ENCODE results near the gene PPEF1. TPM values are rescaled to one million over a fixed set of nuclear protein-coding genes. Genes with fewer than 3 reads are reported as not detected.

PPEF1 gene
- total RNA-seq, 1 donor from 2014 or later, result 0.57 TPM

- DNase-seq (ENCODE audit: low spot score), result no peak
- no peaks in the 10 kb centered on the region for H3K4me1 Mint-ChIP-seq (ENCODE audit: low read depth)
- H3K9me3 Mint-ChIP-seq (ENCODE audit: low read depth), result peaks cover 13% of the 10 kb centered on the region
- no peak overlapping the region for H3K27ac Mint-ChIP-seq (ENCODE audit: unreplicated experiment)
- H3K4me3 Mint-ChIP-seq (ENCODE audit: unreplicated experiment), result no peak overlapping the region
- no peak for TF ChIP-seq CTCF (IDR thresholded peaks at IDR 0.05)
- H3K27me3 Mint-ChIP-seq (ENCODE audit: low read depth), result no peaks in the 10 kb centered on the region
- no peaks in the 10 kb centered on the region for H3K36me3 Mint-ChIP-seq (ENCODE audit: low read depth)
These were observed 92.5 kb downstream of the PPEF1 start for GRCh38 chrX:18799911-18800310.

- DNase-seq (ENCODE audit: low spot score), result no peak
- Mint-ChIP-seq H3K9me3 (ENCODE audit: low read depth) (peaks cover 19% of the 10 kb centered on the region), H3K27ac (ENCODE audit: unreplicated experiment) (no peak overlapping the region), H3K36me3 (ENCODE audit: low read depth) (no peaks in the 10 kb centered on the region), H3K4me1 (ENCODE audit: low read depth) (no peaks in the 10 kb centered on the region), H3K27me3 (ENCODE audit: low read depth) (no peaks in the 10 kb centered on the region), H3K4me3 (ENCODE audit: unreplicated experiment) (no peak overlapping the region)
- no peak for TF ChIP-seq CTCF (IDR thresholded peaks at IDR 0.05)
These were observed 102.2 kb downstream of the PPEF1 start for GRCh38 chrX:18809641-18810040.

- H3K36me3 Mint-ChIP-seq (ENCODE audit: low read depth), result no peaks in the 10 kb centered on the region
- DNase-seq (ENCODE audit: low spot score), result no peak
- no peak for TF ChIP-seq CTCF (IDR thresholded peaks at IDR 0.05)
- H3K9me3 Mint-ChIP-seq (ENCODE audit: low read depth), result peaks cover 23% of the 10 kb centered on the region
- H3K4me1 Mint-ChIP-seq (ENCODE audit: low read depth), result no peaks in the 10 kb centered on the region
- H3K27ac Mint-ChIP-seq (ENCODE audit: unreplicated experiment), result no peak overlapping the region
- H3K27me3 Mint-ChIP-seq (ENCODE audit: low read depth), result no peaks in the 10 kb centered on the region
- H3K4me3 Mint-ChIP-seq (ENCODE audit: unreplicated experiment), result no peak overlapping the region
These were observed 103.0 kb downstream of the PPEF1 start for GRCh38 chrX:18810416-18810815.

- Mint-ChIP-seq H3K4me3 (ENCODE audit: unreplicated experiment) (no peak overlapping the region), H3K36me3 (ENCODE audit: low read depth) (no peaks in the 10 kb centered on the region), H3K9me3 (ENCODE audit: low read depth) (peaks cover 23% of the 10 kb centered on the region), H3K4me1 (ENCODE audit: low read depth) (no peaks in the 10 kb centered on the region), H3K27me3 (ENCODE audit: low read depth) (no peaks in the 10 kb centered on the region), H3K27ac (ENCODE audit: unreplicated experiment) (no peak overlapping the region)
- no peak for DNase-seq (ENCODE audit: low spot score)
- no peak for TF ChIP-seq CTCF (IDR thresholded peaks at IDR 0.05)
These were observed 117.9 kb downstream of the PPEF1 start for GRCh38 chrX:18825375-18825774.

GRCh38 chrX:18828832-18829404, 121.5 kb downstream of the PPEF1 start:
- Mint-ChIP-seq H3K36me3 (ENCODE audit: low read depth) (no peaks in the 10 kb centered on the region), H3K4me3 (ENCODE audit: unreplicated experiment) (no peak overlapping the region), H3K9me3 (ENCODE audit: low read depth) (peaks cover 23% of the 10 kb centered on the region), H3K27me3 (ENCODE audit: low read depth) (no peaks in the 10 kb centered on the region), H3K27ac (ENCODE audit: unreplicated experiment) (no peak overlapping the region), H3K4me1 (ENCODE audit: low read depth) (peaks cover 2% of the 10 kb centered on the region)
- no peak for DNase-seq (ENCODE audit: low spot score)
- TF ChIP-seq CTCF (IDR thresholded peaks at IDR 0.05), result no peak
